Measurements from ENCODE around the gene CRISPLD2.
A peak's percentile ranks its signal among the peaks of the same experiment; 100 is the strongest.

The CRISPLD2 gene

DNA sequence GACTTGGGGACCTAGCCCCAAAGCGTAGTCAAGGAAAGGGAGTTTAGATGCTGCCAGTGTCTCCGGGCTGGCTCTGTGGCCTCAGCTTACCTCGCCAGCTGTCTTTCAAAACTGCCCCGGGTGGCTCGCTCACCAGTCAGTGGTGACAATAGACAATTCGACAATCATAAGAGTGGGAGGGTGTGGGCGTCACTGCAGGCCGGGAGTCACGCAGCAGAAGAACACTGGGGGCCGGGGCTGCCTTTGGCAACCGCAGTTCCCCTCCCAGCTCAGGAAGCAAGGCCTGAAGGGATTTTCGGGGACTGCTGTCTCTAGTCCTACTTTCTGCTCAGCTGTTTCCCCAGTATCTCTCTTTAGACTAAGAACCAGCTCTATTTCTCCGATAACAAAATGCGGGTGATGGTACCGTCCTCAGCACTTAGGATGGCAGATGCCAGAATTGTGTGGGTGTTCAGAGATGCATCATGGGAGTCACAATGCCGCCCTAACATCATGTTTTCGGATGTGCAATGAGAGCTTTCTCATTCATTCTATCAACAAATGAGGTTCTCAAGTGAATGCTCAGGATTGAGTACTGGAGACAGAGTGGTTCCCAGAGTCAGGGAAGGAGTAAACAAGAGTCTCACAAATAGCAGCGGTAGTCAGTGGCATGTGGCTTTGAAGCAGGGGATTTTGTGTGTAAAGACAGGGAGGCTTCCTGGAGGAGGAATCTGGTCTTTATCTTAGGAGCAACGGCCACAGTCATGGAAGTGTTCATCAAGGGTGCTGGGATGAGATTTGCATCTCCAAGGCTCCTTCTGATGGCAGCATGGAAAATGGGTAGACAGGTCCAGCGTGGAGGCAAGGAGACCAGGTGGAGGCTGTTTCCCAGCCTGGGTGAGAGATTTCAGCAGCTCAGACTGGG lies 98.5 kb downstream of the CRISPLD2 start:
- DNase-seq: no peak

DNA sequence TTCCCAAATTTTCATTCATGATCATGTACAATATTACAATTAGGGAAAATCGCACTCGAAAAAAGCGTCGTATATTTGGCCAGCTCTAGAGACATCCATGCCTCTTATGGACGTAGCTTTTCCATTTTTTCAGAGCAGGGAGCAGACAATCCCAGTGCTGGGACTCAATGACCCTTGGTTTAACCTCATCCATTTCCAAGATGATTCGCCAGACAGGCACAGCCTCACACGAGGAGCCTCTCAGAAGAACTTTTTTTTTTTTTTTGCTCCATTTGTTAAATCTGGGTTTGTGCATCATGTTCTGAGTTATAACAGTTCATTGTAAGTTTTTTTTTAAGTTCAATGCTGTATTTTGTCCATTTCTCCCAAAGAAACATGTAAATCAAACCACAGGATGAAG lies 99.5 kb downstream of the CRISPLD2 start:
- DNase-seq: no peak

- no peak for DNase-seq
Measured at GRCh38 chr16:84919708-84920107, 99.9 kb downstream of the CRISPLD2 start.

- DNase-seq: no peak
Measured at GRCh38 chr16:84920333-84920732, 100.5 kb downstream of the CRISPLD2 start.

- no peak for DNase-seq
Measured at GRCh38 chr16:84922351-84923120, 102.8 kb downstream of the CRISPLD2 start.

GRCh38 chr16:84924331-84925091 lies 104.7 kb downstream of the CRISPLD2 start:
- DNase-seq: no peak

GRCh38 chr16:84925092-84925772 lies 105.4 kb downstream of the CRISPLD2 start:
- peak; percentile 76 to 80 for DNase-seq

- DNase-seq: no peak
Measured at GRCh38 chr16:84925773-84926372, 106.1 kb downstream of the CRISPLD2 start.

DNA sequence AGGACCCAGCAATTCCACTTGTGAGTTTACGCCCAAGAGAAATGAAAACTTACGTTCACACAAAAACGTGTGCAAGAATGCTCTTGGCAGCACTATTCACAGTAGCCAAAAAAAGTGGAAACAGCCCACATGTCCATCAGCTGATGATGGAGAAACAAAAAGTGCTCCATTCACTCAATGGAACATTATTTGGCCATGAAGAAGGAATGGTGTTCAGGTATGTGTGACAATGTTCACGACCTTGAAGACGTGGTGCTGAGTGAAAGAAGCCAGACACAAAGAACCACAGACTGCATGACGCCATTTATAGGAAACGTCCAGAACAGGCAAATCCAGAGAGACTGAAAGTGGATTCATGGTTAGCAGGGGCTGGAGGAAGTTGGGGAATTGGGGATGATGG lies 106.7 kb downstream of the CRISPLD2 start:
- no peak for DNase-seq

GRCh38 chr16:84927621-84928591 lies 108.1 kb downstream of the CRISPLD2 start:
- no peak for DNase-seq

DNA sequence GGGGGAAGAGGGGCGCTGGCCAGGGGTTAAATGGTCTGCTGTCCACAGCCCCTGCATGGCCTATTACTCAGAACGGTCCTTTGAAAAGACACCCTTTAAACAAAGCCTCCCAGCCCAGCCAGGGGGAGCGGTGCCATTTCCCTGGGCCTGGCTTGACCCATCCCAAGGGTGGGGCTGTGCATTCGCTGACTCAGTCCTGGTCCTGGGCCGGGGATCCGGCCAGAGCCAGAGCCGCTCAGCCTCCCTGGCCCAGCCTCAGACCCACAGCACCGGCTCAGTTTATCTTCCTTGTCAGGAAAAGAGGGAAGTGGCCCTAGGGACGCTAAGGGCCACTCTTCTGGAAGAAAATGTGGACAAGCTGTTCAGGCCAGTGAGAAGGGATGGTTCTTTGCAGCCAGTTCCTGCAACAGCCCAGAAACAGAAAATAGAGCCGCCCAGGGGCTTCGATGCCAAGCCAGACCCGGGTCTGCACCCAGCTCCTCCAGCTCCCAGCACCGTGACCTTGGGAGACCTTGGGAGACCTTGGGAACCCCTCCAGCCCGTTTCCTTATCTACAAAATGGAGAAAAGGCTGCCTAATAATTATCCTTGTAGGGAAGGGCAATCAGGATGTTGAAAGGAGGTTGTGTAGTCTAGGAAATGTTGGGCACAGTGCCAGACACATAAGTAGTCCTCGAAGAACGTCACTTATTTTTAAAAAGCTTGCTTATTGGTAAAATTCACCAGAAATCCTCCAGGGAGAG lies 109.1 kb downstream of the CRISPLD2 start:
- DNase-seq: no peak

- no peak for DNase-seq
Measured at GRCh38 chr16:84929421-84930297, 109.9 kb downstream of the CRISPLD2 start.

DNA sequence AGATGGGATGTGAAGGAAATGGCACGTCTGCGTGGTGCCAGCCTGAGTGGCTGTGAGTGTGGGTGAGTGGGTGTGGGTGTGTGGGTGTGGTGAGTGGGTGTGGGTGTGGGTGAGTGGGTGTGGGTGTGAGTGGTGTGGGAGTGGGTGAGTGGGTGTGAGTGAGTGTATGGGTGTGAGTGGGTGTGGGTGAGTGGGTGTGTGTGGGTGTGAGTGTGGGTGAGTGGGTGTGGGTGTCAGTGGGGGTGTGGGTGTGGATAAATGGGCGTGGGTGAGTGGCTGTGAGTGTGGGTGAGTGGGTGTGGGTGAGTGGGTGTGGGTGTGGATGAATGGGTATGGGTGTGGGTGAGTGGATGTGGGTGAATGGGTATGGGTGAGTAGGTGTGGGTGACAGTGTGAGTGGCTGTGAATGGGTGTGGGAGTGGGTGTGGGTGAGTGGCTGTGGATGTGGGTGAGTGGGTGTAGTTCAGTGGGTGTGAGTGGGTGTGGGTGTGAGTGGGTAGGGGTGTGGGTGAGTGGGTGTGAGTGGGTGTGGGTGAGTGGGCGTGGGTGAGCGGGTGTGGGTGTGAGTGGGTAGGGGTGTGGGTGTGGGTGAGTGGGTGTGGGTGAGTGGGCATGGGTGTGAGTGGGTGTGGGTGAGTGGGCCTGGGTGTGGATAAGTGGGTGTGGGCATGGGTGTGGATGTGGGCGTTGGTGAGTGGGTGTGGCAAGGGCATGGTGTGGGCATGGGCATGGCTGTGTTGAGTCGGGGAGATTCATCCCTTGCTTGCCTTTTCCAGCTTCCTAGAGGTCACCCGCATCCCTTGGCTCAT lies 110.7 kb downstream of the CRISPLD2 start:
- DNase-seq: peak in 1 of 2 experiments; percentile 17

- DNase-seq: no peak
Measured at GRCh38 chr16:84931107-84931494, 111.3 kb downstream of the CRISPLD2 start.

GRCh38 chr16:84931506-84931905 lies 111.7 kb downstream of the CRISPLD2 start:
- no peak for DNase-seq

DNA sequence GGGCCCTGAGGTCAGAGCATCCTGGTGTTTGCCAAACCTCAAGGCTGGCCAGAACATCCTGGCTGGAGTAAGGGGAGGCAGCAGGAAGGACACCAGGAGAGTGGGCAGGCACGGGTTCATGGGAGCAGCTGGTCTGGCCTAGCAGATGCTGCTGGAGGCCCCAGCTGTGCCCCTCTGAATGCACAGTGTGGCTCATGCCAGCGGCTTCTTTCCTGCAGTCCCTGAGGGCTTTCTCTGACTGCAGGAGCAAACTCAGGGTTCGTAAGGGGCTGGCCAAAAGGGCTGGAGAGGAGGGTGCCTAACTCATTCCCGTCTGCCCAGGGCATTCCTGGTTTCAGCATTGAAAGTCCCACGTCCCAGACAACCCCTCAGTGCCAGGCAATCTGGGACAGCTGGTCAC lies 112.9 kb downstream of the CRISPLD2 start:
- no peak for DNase-seq

GRCh38 chr16:84933774-84934631 lies 114.2 kb downstream of the CRISPLD2 start:
- DNase-seq: no peak
